Measurements from ENCODE around the gene COQ8B. TPM values are rescaled to one million over a fixed set of nuclear protein-coding genes. Genes with fewer than 3 reads are reported as not detected.

The COQ8B gene
- total RNA-seq, 1 experiment from 2014 or later: 19.5 TPM

DNA sequence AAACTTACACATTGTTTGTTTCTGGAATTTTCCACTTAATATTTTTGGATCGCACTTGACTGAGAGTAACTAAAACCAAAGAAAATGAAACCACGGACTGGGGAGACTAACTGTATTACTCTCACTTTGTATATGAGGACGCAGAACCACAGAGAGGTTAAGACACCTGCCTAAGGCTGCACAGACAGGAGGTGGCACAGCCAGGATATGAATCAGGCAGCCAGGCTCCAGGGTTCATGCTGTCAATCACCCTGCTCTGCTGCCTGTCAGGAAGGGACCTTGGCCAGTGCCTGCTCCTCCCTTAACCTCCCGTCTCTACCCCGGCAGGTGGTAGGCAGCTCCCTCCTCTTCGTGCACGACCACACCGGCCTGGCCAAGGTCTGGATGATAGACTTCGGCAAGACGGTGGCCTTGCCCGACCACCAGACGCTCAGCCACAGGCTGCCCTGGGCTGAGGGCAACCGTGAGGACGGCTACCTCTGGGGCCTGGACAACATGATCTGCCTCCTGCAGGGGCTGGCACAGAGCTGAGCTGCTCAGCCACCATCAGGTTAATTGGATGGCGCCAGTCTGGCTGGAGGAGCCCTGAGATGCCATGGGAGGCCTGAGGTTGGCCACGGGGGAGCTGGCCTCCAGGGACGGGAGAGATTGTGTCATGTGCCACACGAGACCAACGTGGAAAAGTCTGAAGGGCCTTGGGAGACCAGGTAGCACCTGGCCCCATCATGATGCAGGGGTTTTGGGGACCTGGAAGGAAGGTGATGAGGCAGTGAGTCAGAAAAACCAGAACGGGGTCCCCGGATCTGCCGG is 22.5 kb upstream of the COQ8B start:
- no peaks in the 10 kb centered on the region for H3K9me2 ChIP-seq (replicated peaks; ENCODE audit: low read length)
- ATAC-seq (no peak), DNase-seq (no peak)
- no peak overlapping the region for H3K27ac ChIP-seq (ENCODE audit: low read length)
- no peaks in the 10 kb centered on the region for H3K4me1 ChIP-seq (ENCODE audit: insufficient read depth, low read length)
- no peaks in the 10 kb centered on the region for H3K9me3 ChIP-seq (ENCODE audit: low read length)
- no peaks in the 10 kb centered on the region for H3K79me2 ChIP-seq (ENCODE audit: low read length)
- H3K9ac ChIP-seq (ENCODE audit: low read length): no peak overlapping the region
- no TSS peak for BruUV-seq (replicated peaks)
- intact Hi-C loops (cut with micrococcal nuclease): no loop called here
- H3K4me3 ChIP-seq (ENCODE audit: low read length): no peak overlapping the region
- CTCF ChIA-PET: no interaction called here
- TF ChIP-seq, protein P1, sequence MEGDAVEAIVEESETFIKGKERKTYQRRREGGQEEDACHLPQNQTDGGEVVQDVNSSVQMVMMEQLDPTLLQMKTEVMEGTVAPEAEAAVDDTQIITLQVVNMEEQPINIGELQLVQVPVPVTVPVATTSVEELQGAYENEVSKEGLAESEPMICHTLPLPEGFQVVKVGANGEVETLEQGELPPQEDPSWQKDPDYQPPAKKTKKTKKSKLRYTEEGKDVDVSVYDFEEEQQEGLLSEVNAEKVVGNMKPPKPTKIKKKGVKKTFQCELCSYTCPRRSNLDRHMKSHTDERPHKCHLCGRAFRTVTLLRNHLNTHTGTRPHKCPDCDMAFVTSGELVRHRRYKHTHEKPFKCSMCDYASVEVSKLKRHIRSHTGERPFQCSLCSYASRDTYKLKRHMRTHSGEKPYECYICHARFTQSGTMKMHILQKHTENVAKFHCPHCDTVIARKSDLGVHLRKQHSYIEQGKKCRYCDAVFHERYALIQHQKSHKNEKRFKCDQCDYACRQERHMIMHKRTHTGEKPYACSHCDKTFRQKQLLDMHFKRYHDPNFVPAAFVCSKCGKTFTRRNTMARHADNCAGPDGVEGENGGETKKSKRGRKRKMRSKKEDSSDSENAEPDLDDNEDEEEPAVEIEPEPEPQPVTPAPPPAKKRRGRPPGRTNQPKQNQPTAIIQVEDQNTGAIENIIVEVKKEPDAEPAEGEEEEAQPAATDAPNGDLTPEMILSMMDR (conservative IDR thresholded peaks at IDR 0.05; ENCODE audit: low read depth, low read length): no peak
- no peak for TF ChIP-seq EZH2phosphoT487 (IDR thresholded peaks at IDR 0.05; ENCODE audit: borderline replicate concordance, low read length)
- H3F3A ChIP-seq (ENCODE audit: low read length, unreplicated experiment): no peaks in the 10 kb centered on the region
- H3K36me3 ChIP-seq (ENCODE audit: low read depth, low read length): peaks cover 11% of the 10 kb centered on the region
- POLR2A ChIA-PET (ENCODE audit: unreplicated experiment): no interaction called here
- no peaks in the 10 kb centered on the region for H3K27me3 ChIP-seq (ENCODE audit: low read length)
- no peak overlapping the region for H2AFZ ChIP-seq (ENCODE audit: low read length)
- H3K4me2 ChIP-seq (ENCODE audit: low read length): no peak overlapping the region
- no peaks in the 10 kb centered on the region for H4K20me1 ChIP-seq (ENCODE audit: low read length)

DNA sequence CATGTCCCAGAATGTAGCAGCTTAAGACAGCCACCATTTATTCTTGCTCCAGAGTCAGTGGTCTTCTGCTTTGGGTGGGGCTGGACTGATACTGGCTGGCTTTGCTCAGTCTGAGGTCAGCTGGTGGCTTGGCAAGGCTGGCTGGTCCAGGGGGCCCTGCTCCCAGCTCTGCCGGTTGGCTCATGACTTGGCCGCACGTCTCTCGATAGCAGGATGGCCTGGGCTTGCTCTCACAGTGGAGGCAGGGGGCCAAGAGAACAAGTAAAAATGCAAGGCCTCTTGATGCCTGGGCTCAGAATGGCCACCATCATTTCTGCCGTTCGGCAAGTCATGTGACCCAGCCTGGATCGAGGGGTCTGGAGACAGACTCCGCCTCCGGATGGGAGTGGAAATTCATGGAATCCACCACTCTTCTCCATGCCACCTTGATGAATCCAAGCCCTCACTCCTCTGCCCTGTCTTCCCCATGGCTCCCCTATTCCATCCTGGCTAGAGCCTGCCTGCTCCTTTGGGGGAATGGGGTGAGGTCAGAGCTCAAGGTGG is 20.5 kb upstream of the COQ8B start:
- CTCF ChIA-PET: no interaction called here
- H3K36me3 ChIP-seq (ENCODE audit: low read depth, low read length): peaks cover 14% of the 10 kb centered on the region

DNA sequence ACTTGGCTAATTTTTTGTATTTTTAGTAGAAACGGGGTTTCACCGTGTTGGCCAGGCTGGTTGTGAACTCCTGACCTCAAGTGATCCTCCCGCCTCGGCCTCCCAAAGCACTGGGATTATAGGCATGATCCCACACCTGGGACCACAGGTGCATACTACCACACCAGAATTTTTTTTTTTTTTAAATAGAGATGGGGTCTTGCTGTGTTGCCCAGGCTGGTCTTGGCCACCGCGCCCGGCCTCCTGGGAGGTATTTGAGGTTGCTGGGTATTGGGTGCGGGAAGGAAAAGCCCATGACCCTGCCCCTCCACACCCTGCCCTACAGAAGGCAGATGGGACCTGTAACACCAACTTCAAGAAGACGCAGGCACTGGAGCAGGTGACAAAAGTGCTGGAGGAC is 20.0 kb upstream of the COQ8B start:
- Histone ChIP-seq H4K20me1 (ENCODE audit: low read length) (no peaks in the 10 kb centered on the region), H3K9ac (ENCODE audit: low read length) (no peak overlapping the region), H3K36me3 (ENCODE audit: low read depth, low read length) (peaks cover 14% of the 10 kb centered on the region), H3K27ac (ENCODE audit: low read length) (no peak overlapping the region), H3K9me2 (replicated peaks; ENCODE audit: low read length) (no peaks in the 10 kb centered on the region), H3K79me2 (ENCODE audit: low read length) (no peaks in the 10 kb centered on the region), H3K27me3 (ENCODE audit: low read length) (no peaks in the 10 kb centered on the region), H3K9me3 (ENCODE audit: low read length) (no peaks in the 10 kb centered on the region), H3K4me3 (ENCODE audit: low read length) (no peak overlapping the region), H3K4me1 (ENCODE audit: insufficient read depth, low read length) (no peaks in the 10 kb centered on the region), H3F3A (ENCODE audit: low read length, unreplicated experiment) (no peaks in the 10 kb centered on the region), H3K4me2 (ENCODE audit: low read length) (no peak overlapping the region), H2AFZ (ENCODE audit: low read length) (no peak overlapping the region)
- no TSS peak for BruUV-seq (replicated peaks)
- no peak for DNase-seq
- TF ChIP-seq, protein P1 (conservative IDR thresholded peaks at IDR 0.05; ENCODE audit: low read depth, low read length): no peak
- ChIA-PET POLR2A (ENCODE audit: unreplicated experiment) (no interaction called here), CTCF (no interaction called here)
- intact Hi-C loops (cut with micrococcal nuclease): no loop called here
- no peak for ATAC-seq

More for the DNA sequence above, 20.5 kb upstream of the COQ8B start:
- no peak for TF ChIP-seq EZH2phosphoT487 (IDR thresholded peaks at IDR 0.05; ENCODE audit: borderline replicate concordance, low read length)
- TF ChIP-seq, protein P1 (conservative IDR thresholded peaks at IDR 0.05; ENCODE audit: low read depth, low read length): no peak
- TF ChIP-seq EZH2 (IDR thresholded peaks at IDR 0.05; ENCODE audit: low read length, unreplicated experiment): no peak
- intact Hi-C loops (cut with micrococcal nuclease): no loop called here
- no peaks in the 10 kb centered on the region for H3K9me3 ChIP-seq (ENCODE audit: low read length)
- no peak overlapping the region for H3K9ac ChIP-seq (ENCODE audit: low read length)
- no peaks in the 10 kb centered on the region for H3K27me3 ChIP-seq (ENCODE audit: low read length)
- H3K4me1 ChIP-seq (ENCODE audit: insufficient read depth, low read length): no peaks in the 10 kb centered on the region
- H3K9me2 ChIP-seq (replicated peaks; ENCODE audit: low read length): no peaks in the 10 kb centered on the region
- POLR2A ChIA-PET (ENCODE audit: unreplicated experiment): no interaction called here
- no peaks in the 10 kb centered on the region for H4K20me1 ChIP-seq (ENCODE audit: low read length)
- no peaks in the 10 kb centered on the region for H3F3A ChIP-seq (ENCODE audit: low read length, unreplicated experiment)
- no peak overlapping the region for H3K4me3 ChIP-seq (ENCODE audit: low read length)
- H3K4me2 ChIP-seq (ENCODE audit: low read length): no peak overlapping the region
- no peak overlapping the region for H2AFZ ChIP-seq (ENCODE audit: low read length)
- no TSS peak for BruUV-seq (replicated peaks)
- no peaks in the 10 kb centered on the region for H3K79me2 ChIP-seq (ENCODE audit: low read length)
- no peak overlapping the region for H3K27ac ChIP-seq (ENCODE audit: low read length)
- no peak for ATAC-seq
- no peak for DNase-seq
